Endothelial cell of coronary artery (primary cell): Measurements from ENCODE around the gene OR5H1. TPM values are rescaled to one million over a fixed set of nuclear protein-coding genes. Genes with fewer than 3 reads are reported as not detected.

Source experiments
- total RNA-seq: library from RNA; depleted of rRNA; stranded (reverse); fragments of >200 nt; gene quantifications from 2 replicates; pipeline ENCODE4 v1.2.3, GENCODE V29; 2014

Gene OR5H1
- total RNA-seq = not detected in 2 replicates

GRCh38 chr3:98130421-98130820 lies at the start of gene OR5H1:
Gene OR5H1 (plus strand): TSS chr3:98130721. CDS start chr3:98132698, 1,977 bp downstream.

GRCh38 chr3:98086873-98087272 lies 43.6 kb upstream of the OR5H1 start, which contains the start of gene OR5AC2:
Gene OR5AC2 (plus strand): TSS chr3:98087173. CDS start chr3:98087173, 0 bp downstream.

GRCh38 chr3:98147179-98147578 lies 16.7 kb downstream of the OR5H1 start, which contains the start of gene OR5H14:
Gene OR5H14 (plus strand): TSS chr3:98147479. CDS start chr3:98149386, 1,907 bp downstream.

GRCh38 chr3:98166396-98166795 lies 35.9 kb downstream of the OR5H1 start, which contains the start of gene OR5H15:
Gene OR5H15 (plus strand): TSS chr3:98166696. CDS start chr3:98168700, 2,004 bp downstream.

Other genes with a start within 250 kb of the OR5H1 start
- 26.9 and 32.2 TPM in 2 replicates for gene RIOX2, start 158.3 kb upstream of the OR5H1 start, total RNA-seq
- gene GABRR3, start 95.4 kb upstream of the OR5H1 start, total RNA-seq = not detected in 2 replicates
- not detected in 2 replicates for gene OR5AC2, start 43.5 kb upstream of the OR5H1 start, total RNA-seq
- not detected in 2 replicates for gene OR5H14, start 16.8 kb downstream of the OR5H1 start, total RNA-seq
- gene OR5H15, start 36.0 kb downstream of the OR5H1 start, total RNA-seq = not detected in 2 replicates
- gene OR5H6, start 133.5 kb downstream of the OR5H1 start, total RNA-seq = not detected in 2 replicates
- not detected in 2 replicates for gene OR5H2, start 151.8 kb downstream of the OR5H1 start, total RNA-seq
- not detected in 2 replicates for gene OR5K4, start 223.1 kb downstream of the OR5H1 start, total RNA-seq